Fibroblast of skin of left biceps (primary cell): ENCODE results near the gene VPS41.
"Not testable (repeated sequence)": the region's sequence is repeated elsewhere in the genome, so short reads cannot be mapped to it uniquely, and the experiment has no call there.

Experiments
- DNase-seq, 2 experiments: peaks; one replicate each; pipeline ENCODE4 v3.0.0-alpha.2; 2013; ENCODE audit warnings: low read depth in 2 of 2

VPS41 gene

GRCh38 chr7:38855386-38855785, 53.6 kb downstream of the VPS41 start:
- DNase-seq: no peak

GRCh38 chr7:38854947-38855346, 54.0 kb downstream of the VPS41 start:
- DNase-seq: not testable (repeated sequence)

GRCh38 chr7:38851321-38851720, 57.7 kb downstream of the VPS41 start:
- DNase-seq: no peak

- DNase-seq: peak; percentile 57 to 70
Observed at GRCh38 chr7:38846280-38846679, 62.7 kb downstream of the VPS41 start.

GRCh38 chr7:38844952-38845563, 63.9 kb downstream of the VPS41 start:
- DNase-seq: no peak

GRCh38 chr7:38842746-38843145, 66.2 kb downstream of the VPS41 start:
- no peak for DNase-seq

GRCh38 chr7:38840736-38841460, 68.1 kb downstream of the VPS41 start:
- DNase-seq: peak; percentile 62

- no peak for DNase-seq
Observed at GRCh38 chr7:38839851-38840250, 69.1 kb downstream of the VPS41 start.

- no peak for DNase-seq
Observed at GRCh38 chr7:38838725-38839385, 70.1 kb downstream of the VPS41 start.

GRCh38 chr7:38834357-38834756, 74.6 kb downstream of the VPS41 start:
- no peak for DNase-seq

- no peak for DNase-seq
Observed at GRCh38 chr7:38833329-38833728, 75.7 kb downstream of the VPS41 start.

- DNase-seq: no peak
Observed at GRCh38 chr7:38831259-38831996, 77.6 kb downstream of the VPS41 start.

GRCh38 chr7:38830826-38831225, 78.2 kb downstream of the VPS41 start:
- no peak for DNase-seq

GRCh38 chr7:38829488-38830165, 79.4 kb downstream of the VPS41 start:
- no peak for DNase-seq

- no peak for DNase-seq
Observed at GRCh38 chr7:38828026-38828425, 81.0 kb downstream of the VPS41 start.

GRCh38 chr7:38825721-38826440, 83.1 kb downstream of the VPS41 start:
- no peak for DNase-seq

GRCh38 chr7:38824948-38825347, 84.0 kb downstream of the VPS41 start:
- no peak for DNase-seq

GRCh38 chr7:38822549-38822948, 86.4 kb downstream of the VPS41 start:
- DNase-seq: no peak

GRCh38 chr7:38820571-38820970, 88.4 kb downstream of the VPS41 start:
- DNase-seq: no peak

GRCh38 chr7:38819463-38819862, 89.5 kb downstream of the VPS41 start:
- DNase-seq: no peak

GRCh38 chr7:38817526-38817925, 91.5 kb downstream of the VPS41 start:
- no peak for DNase-seq
